Stimulated activated CD8-positive, alpha-beta memory T cell treated with anti-CD3 and anti-CD28 coated beads, Interleukin-15, amount 100 ng/mL, for 1 hour (primary cell): Measurements from ENCODE around the gene BST1.
"Not testable (repeated sequence)": the region's sequence is repeated elsewhere in the genome, so short reads cannot be mapped to it uniquely, and the experiment has no call there.

Experiments used
- DNase-seq: peaks from one replicate; pipeline ENCODE4 v3.0.0-alpha.2; 2020; ENCODE audit warnings: low read depth

Gene BST1

GRCh38 chr4:15711762-15712161 lies 8.9 kb downstream of the BST1 start:
- no peak for DNase-seq

GRCh38 chr4:15712214-15712613 lies 9.3 kb downstream of the BST1 start:
- no peak for DNase-seq

GRCh38 chr4:15714141-15714540 lies 11.3 kb downstream of the BST1 start:
- DNase-seq: no peak

- DNase-seq: no peak
These were observed 12.0 kb downstream of the BST1 start for GRCh38 chr4:15714646-15715435.

- no peak for DNase-seq
These were observed 13.2 kb downstream of the BST1 start for GRCh38 chr4:15716115-15716514.

GRCh38 chr4:15717086-15717485 lies 14.2 kb downstream of the BST1 start:
- DNase-seq: no peak

- DNase-seq: no peak
These were observed 15.0 kb downstream of the BST1 start for GRCh38 chr4:15717657-15718416.

GRCh38 chr4:15718465-15718864 lies 15.6 kb downstream of the BST1 start:
- DNase-seq: no peak

GRCh38 chr4:15718959-15719358 lies 16.1 kb downstream of the BST1 start:
- no peak for DNase-seq

GRCh38 chr4:15719506-15719905 lies 16.6 kb downstream of the BST1 start:
- DNase-seq: no peak

GRCh38 chr4:15720851-15721250 lies 18.0 kb downstream of the BST1 start:
- DNase-seq: no peak

GRCh38 chr4:15725608-15726007 lies 22.7 kb downstream of the BST1 start:
- no peak for DNase-seq

GRCh38 chr4:15729910-15730533 lies 27.2 kb downstream of the BST1 start:
- DNase-seq: no peak

GRCh38 chr4:15733061-15733460 lies 30.2 kb downstream of the BST1 start:
- DNase-seq: not testable (repeated sequence)

- DNase-seq: no peak
These were observed 32.7 kb downstream of the BST1 start for GRCh38 chr4:15735536-15735935.

GRCh38 chr4:15736514-15737050 lies 33.7 kb downstream of the BST1 start:
- DNase-seq: no peak

- no peak for DNase-seq
These were observed 34.4 kb downstream of the BST1 start for GRCh38 chr4:15737255-15737654.

- no peak for DNase-seq
These were observed 36.0 kb downstream of the BST1 start for GRCh38 chr4:15738877-15739276.

GRCh38 chr4:15740764-15741404 lies 38.0 kb downstream of the BST1 start:
- DNase-seq: no peak

- no peak for DNase-seq
These were observed 39.3 kb downstream of the BST1 start for GRCh38 chr4:15742083-15742582.

- no peak for DNase-seq
These were observed 39.8 kb downstream of the BST1 start for GRCh38 chr4:15742637-15743036.

- DNase-seq: no peak
These were observed 41.2 kb downstream of the BST1 start for GRCh38 chr4:15744016-15744545.
